SU-DHL-6 (cell line): Measurements from ENCODE around the gene BAIAP2L2.

ENCODE experiments used
- H2AFZ ChIP-seq: fragments of 200-600 bp; sonication (generic); 2 replicates; pipeline ENCODE4 v1.6.1; 2014; ENCODE audit warnings: low read depth, mild to moderate bottlenecking, moderate library complexity, mixed read lengths, antibody characterized with exemption, low read length; ENCODE audit not compliant: severe bottlenecking
- H3F3A ChIP-seq: fragments of 200-600 bp; shearing (Covaris generic); 2 replicates; pipeline ENCODE4 v1.6.0; 2016; ENCODE audit warnings: antibody characterized with exemption, mild to moderate bottlenecking; ENCODE audit not compliant: insufficient read depth
- H3K27ac ChIP-seq: fragments of 200-600 bp; sonication (generic); 2 replicates; pipeline ENCODE4 v1.5.1; 2016; ENCODE audit warnings: low read depth, mild to moderate bottlenecking, low read length, moderate library complexity, mixed read lengths
- H3K27me3 ChIP-seq: fragments of 200-600 bp; sonication (generic), shearing (Covaris generic); 2 replicates; pipeline ENCODE4 v1.6.0; 2014; ENCODE audit warnings: mild to moderate bottlenecking, low read length
- H3K36me3 ChIP-seq: fragments of 200-600 bp; sonication (generic); 2 replicates; pipeline ENCODE4 v1.6.1; 2014; ENCODE audit warnings: mild to moderate bottlenecking, low read length, mixed read lengths
- H3K4me2 ChIP-seq: fragments of 300-600, 200-600 bp; shearing (Covaris generic), sonication (generic); 2 replicates; pipeline ENCODE4 v1.6.0; 2014; ENCODE audit warnings: low read length, low read depth, mild to moderate bottlenecking; ENCODE audit not compliant: poor library complexity, severe bottlenecking
- H3K4me3 ChIP-seq: fragments of 200-600 bp; sonication (generic); 2 replicates; pipeline ENCODE4 v1.5.1; 2014; ENCODE audit warnings: antibody characterized with exemption, low read length, mild to moderate bottlenecking, mixed read lengths; ENCODE audit not compliant: insufficient read depth, poor library complexity, severe bottlenecking
- H3K79me2 ChIP-seq: fragments of 200-600 bp; sonication (generic); 2 replicates; pipeline ENCODE4 v1.6.1; 2014; ENCODE audit warnings: mild to moderate bottlenecking, low read length, moderate library complexity; ENCODE audit not compliant: insufficient read depth
- H3K9ac ChIP-seq: fragments of 200-600 bp; sonication (generic); 2 replicates; pipeline ENCODE4 v1.7.0; 2014; ENCODE audit warnings: mild to moderate bottlenecking, low read length
- H3K9me2 ChIP-seq: fragments of 200-600 bp; sonication (generic); replicated peaks from 2 replicates; pipeline ENCODE4 v1.6.1; 2014; ENCODE audit warnings: low read length; ENCODE audit not compliant: insufficient read depth
- H3K9me3 ChIP-seq: fragments of 200-600 bp; sonication (generic); 2 replicates; pipeline ENCODE4 v1.6.1; 2014; ENCODE audit warnings: low read length, mixed read lengths; ENCODE audit not compliant: insufficient read depth
- H4K20me1 ChIP-seq: fragments of 200-600 bp; sonication (generic); 2 replicates; pipeline ENCODE4 v1.6.1; 2014; ENCODE audit warnings: low read depth, mild to moderate bottlenecking, antibody characterized with exemption, low read length, moderate library complexity, mixed read lengths
- CTCF ChIP-seq: fragments of 200-600 bp; sonication (generic); IDR thresholded peaks from one replicate; pipeline ENCODE4 v1.5.1; 2017; ENCODE audit warnings: antibody characterized with exemption, mild to moderate bottlenecking, low read length, moderate library complexity; ENCODE audit not compliant: insufficient read depth, poor library complexity, severe bottlenecking
- EZH2phosphoT487 ChIP-seq: fragments of 200-600 bp; sonication (generic), shearing (Covaris generic); conservative IDR thresholded peaks from 2 replicates; pipeline ENCODE4 v1.6.1; 2018; ENCODE audit warnings: mild to moderate bottlenecking, antibody characterized with exemption, low read length, moderate library complexity, mixed read lengths

BAIAP2L2 gene

GRCh38 chr22:38115423-38116205, 5.1 kb upstream of the BAIAP2L2 start:
- Histone ChIP-seq H3F3A (no peaks in the 10 kb centered on the region), H3K9me2 (no peaks in the 10 kb centered on the region), H4K20me1 (no peaks in the 10 kb centered on the region), H3K4me3 (no peak overlapping the region), H3K36me3 (no peaks in the 10 kb centered on the region), H2AFZ (no peak overlapping the region), H3K27ac (no peak overlapping the region), H3K27me3 (no peaks in the 10 kb centered on the region), H3K9me3 (no peaks in the 10 kb centered on the region), H3K9ac (no peak overlapping the region), H3K4me2 (no peak overlapping the region), H3K79me2 (no peaks in the 10 kb centered on the region)
- TF ChIP-seq CTCF (no peak), EZH2phosphoT487 (no peak)

GRCh38 chr22:38114484-38115398, 4.3 kb upstream of the BAIAP2L2 start:
- no peaks in the 10 kb centered on the region for H3F3A ChIP-seq
- no peaks in the 10 kb centered on the region for H4K20me1 ChIP-seq
- no peaks in the 10 kb centered on the region for H3K9me3 ChIP-seq
- H2AFZ ChIP-seq = no peak overlapping the region
- no peak overlapping the region for H3K27ac ChIP-seq
- no peak overlapping the region for H3K9ac ChIP-seq
- H3K9me2 ChIP-seq = no peaks in the 10 kb centered on the region
- peak; percentile 91 for TF ChIP-seq CTCF
- TF ChIP-seq EZH2phosphoT487 = no peak
- H3K4me2 ChIP-seq = no peak overlapping the region
- no peaks in the 10 kb centered on the region for H3K79me2 ChIP-seq
- no peak overlapping the region for H3K4me3 ChIP-seq
- H3K27me3 ChIP-seq = no peaks in the 10 kb centered on the region
- H3K36me3 ChIP-seq = no peaks in the 10 kb centered on the region

- TF ChIP-seq CTCF = no peak
- TF ChIP-seq EZH2phosphoT487 = no peak
- Histone ChIP-seq H2AFZ (no peak overlapping the region), H3K9me2 (no peaks in the 10 kb centered on the region), H3K36me3 (no peaks in the 10 kb centered on the region), H3K9me3 (no peaks in the 10 kb centered on the region), H3K9ac (no peak overlapping the region), H3F3A (no peaks in the 10 kb centered on the region), H4K20me1 (no peaks in the 10 kb centered on the region), H3K27ac (no peak overlapping the region), H3K27me3 (no peaks in the 10 kb centered on the region), H3K4me2 (no peak overlapping the region), H3K79me2 (no peaks in the 10 kb centered on the region), H3K4me3 (no peak overlapping the region)
Measured at GRCh38 chr22:38112381-38112780, 1.9 kb upstream of the BAIAP2L2 start.
